Activated naive CD4-positive, alpha-beta T cell treated with anti-CD3 and anti-CD28 coated beads, Interleukin-2, amount 50 U/mL, for 16 hours (primary cell): ENCODE results near the gene C16orf54.
"Not testable (repeated sequence)": the region's sequence is repeated elsewhere in the genome, so short reads cannot be mapped to it uniquely, and the experiment has no call there.

Source experiments
- DNase-seq: peaks from one replicate; pipeline ENCODE4 v3.0.0-alpha.2; 2020

The C16orf54 gene, protein sequence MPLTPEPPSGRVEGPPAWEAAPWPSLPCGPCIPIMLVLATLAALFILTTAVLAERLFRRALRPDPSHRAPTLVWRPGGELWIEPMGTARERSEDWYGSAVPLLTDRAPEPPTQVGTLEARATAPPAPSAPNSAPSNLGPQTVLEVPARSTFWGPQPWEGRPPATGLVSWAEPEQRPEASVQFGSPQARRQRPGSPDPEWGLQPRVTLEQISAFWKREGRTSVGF

DNA sequence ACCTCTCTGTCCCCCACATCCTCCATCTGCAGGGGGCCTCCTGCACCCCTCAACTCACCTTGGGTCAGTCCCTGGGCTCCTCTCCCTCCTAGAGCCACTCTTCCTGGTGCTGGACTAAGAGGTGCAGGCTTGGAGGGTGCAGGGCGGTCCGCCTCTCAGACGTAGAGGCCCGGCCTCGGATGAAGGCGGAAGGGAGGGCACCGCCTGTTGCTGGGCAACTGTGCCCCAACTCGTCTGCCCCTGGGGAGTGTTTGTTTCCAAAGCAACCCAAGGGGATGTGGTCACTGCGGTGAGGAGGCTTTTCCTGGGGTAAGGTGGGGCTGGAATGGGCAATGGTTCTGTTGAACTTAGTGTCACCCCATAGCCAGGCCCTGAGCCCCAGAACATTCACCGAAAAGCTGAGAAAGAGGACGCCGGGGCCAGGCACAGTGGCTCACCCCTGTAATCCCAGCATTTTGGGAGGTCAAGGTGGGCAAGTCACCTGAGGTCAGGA, at the start of gene C16orf54:
C16orf54 (minus strand) TSS at position 138 of the 493 bp plus-strand sequence. CDS start 1,039 bp downstream, outside the sequence.
- DNase-seq, result peak; percentile 62

- DNase-seq, result no peak
Observed at GRCh38 chr16:29794231-29794710, 48.5 kb upstream of the C16orf54 start.

- DNase-seq, result not testable (repeated sequence)
Observed at GRCh38 chr16:29793153-29793552, 47.4 kb upstream of the C16orf54 start.

GRCh38 chr16:29791845-29792807, 46.3 kb upstream of the C16orf54 start:
- no peak for DNase-seq

- no peak for DNase-seq
Observed at GRCh38 chr16:29790949-29791844, 45.4 kb upstream of the C16orf54 start.

- peak; percentile 100 for DNase-seq
Observed at GRCh38 chr16:29790183-29790948, 44.6 kb upstream of the C16orf54 start, which contains the start of gene KIF22. TSS of gene KIF22 (plus strand) at chr16:29790751. CDS start at chr16:29790760, 9 bp downstream.

DNA sequence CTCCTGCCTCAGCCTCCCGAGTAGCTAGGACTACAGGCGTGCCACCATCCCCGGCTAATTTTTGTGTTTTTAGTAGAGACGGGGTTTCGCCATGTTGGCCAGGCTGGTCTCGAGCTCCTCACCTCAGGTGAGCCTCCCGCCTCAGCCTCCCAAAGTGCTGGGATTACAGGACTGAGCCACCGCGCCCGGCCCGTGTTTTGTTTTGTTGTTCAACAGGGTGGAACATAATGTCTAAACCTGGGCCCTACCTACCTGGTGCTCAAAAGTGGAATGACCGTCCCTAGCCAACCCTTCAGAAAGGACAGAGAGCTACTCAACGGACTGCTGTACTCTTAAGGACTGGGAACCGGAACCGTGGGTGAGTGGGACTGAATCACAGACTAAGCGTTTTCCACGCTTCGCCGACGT, 44.0 kb upstream of the C16orf54 start:
- no peak for DNase-seq

DNA sequence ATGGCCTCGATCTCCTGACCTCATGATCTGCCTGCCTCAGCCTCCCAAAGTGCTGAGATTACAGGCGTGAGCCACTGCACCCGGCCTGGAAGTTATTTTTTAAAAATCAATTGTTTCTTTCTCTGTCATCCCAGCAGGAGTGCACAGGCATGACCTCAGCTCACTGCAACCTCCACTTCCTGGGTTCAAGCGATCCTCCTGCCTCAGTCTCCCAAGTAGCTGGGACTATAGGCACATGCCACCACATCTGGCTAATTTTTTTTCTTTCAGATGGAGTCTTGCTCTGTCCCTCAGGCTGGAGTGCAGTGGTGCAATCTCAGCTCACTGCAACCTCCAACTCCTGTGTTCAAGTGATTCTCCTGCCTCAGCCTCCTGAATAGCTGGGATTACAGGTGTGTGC, 41.4 kb upstream of the C16orf54 start:
- DNase-seq, result not testable (repeated sequence)

DNA sequence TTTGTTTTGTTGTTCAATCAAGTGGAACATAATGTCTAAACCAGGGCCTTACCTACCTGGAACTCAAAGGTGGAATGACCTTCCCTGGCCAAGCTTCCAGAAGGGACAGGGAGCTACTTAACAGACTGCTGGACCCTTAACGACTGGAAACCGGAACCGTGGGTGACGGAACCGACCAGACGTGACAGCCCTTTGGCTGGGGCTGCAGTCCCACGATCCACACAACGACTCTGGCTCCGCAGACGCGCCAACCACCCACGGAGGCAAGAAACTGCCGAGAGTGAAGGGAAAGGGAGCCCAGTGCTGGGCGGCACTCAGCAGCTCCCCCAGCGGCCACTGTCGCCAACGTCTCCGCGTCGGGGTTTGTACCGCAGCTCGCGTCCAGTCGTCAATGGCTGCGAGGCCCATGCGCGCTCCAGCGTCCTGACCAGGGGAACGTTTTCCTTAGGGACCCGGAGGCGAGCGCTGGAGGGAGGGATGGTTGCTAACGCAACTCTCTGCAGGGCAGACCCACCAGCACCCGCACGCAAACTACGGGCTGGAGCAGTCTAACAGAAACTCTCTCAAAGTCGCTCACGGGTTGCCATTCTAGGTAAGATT, 39.2 kb upstream of the C16orf54 start:
- peak; percentile 76 for DNase-seq

DNA sequence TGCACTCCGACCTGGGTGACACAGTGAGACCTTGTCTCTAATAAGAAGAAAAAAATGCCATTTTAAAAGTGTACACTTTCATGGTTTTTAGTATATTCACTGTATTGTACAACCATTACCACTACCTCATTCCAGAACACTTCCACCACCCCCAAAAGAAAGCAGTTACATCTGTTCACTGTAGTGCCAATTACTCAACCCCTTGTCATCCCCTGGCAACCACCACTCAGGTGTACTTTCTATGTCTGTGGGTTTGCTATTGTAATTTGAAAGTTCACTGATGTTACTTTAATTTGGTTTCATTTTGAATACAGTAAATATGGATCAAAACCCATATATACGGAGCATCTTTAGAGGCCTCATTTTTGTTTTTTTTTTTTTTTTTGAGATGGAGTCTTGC, 38.4 kb upstream of the C16orf54 start:
- peak; percentile 50 for DNase-seq

DNA sequence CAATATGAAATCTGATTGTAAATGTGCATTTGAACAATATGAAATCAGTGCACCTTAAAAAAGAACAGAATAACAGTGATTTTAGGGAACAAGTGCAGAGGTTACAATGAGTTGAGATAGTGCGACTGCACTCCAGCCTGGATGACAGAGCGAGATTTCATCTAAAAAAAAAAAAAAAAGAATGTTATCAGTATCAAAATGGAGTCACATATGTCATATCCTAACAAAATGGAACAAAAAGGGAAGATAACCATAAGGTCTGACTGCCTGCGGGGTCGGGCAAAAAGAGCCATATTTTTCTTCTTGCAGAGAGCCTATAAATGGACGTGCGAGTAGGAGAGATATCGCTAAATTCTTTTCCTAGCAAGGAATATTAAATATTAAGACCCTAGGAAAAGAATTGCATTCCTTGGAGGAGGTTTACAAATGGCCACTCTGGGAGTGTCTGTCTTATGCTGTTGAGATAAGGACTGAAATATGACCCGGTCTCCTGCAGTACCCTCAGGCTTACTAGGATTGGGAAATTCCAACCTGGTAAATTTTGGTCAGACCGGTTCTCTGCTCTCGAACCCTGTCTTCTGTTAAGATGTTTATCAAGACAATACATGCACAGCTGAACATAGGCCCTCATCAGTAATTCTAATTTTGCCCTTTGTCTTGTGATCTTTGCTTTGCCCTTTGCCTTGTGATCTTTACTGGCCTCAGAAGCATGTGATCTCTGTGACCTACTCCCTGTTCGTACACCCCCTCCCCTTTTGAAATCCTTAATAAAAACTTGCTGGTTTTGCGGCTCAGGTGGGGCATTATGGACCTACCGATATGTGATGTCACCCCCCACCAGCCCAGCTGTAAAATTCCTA, 37.5 kb upstream of the C16orf54 start:
- DNase-seq, result not testable (repeated sequence)

DNA sequence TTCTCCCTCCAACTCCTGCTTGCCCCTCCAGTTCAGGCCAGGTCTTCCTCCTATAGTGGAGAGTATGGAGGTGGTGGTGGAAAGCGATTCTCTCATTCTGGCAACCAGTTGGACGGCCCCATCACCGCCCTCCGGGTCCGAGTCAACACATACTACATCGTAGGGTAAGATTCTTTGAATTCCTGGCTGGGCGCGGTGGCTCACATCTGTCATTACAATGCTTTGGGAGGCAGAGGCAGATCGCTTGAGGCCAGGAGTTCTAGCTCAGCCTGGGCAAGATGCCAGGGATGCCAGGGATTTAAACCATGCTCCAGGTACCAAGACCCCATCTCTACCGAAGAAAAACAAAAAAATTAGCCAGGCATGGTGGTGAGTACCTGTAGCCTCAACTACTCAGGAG, 33.7 kb upstream of the C16orf54 start:
- no peak for DNase-seq

DNA sequence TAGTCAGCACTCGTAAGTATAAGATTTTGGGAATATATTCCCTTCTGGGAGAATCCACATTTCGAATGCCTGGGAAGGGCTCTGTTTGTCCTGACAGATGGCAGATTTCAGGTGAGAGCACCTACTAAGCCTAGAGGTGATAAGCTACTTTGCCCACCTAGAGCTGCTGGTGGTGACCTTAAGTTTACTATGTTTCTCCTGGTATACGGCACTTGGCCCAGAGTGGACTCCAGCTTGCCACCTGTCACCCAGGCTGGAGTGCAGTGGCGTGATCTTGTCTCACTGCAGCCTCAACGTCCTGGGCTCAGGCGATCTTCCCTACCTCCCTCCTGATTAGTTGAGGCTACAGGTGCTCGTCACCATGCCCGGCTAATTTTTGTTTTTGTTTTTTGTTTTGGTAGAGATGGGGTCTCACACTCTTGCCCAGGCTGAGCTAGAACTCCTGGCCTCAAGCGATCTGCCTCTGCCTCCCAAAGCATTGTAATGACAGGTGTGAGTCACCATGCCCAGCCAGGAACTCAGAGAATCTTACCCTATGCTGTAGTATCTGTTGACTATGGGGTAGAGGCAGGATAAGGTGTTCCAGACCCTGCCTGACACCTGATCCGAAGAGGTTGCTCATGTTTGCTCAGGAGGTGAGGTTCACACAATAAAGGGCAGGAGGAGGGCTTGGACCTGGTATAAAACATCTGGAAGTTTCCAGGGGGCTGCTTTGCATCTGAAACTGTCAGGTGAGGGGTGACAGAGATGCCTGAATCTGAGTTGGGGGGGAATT, 32.0 kb upstream of the C16orf54 start, which contains the start of gene ZG16:
ZG16 (plus strand) TSS at position 681 of the 775 bp plus-strand sequence. CDS start 1,011 bp downstream, outside the sequence.
- no peak for DNase-seq

DNA sequence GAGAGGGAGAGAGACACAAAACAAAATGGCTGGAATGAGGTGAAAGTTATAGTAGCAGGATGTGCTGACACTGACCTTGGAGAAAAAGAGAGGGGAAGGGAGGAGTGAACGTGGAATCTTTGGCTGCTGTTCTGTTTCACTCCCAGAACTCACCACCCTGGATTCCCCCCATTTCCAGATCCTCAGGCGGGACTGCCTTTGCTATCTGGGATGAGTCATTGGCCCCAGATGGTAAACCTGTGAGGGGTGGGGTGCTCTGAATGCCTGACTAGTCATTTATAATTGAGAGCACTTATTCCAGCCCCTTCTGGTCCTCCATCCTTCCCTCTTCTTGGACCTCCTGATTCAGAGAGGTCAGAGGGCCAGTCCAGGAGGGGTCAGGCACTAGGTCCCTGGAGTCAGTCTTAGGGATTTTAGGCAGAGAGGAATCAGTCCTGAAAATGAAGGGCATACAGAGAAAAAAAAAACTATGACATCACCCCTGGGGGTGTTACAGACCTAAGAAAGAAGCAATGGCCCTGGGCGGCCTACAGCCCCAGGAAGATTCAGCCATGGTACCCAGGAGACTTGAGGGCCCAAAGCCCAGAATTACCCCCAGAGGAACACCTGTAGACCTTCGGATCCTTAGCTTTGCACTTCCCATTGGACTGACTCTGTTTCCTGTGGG, 30.1 kb upstream of the C16orf54 start:
- DNase-seq, result no peak

DNA sequence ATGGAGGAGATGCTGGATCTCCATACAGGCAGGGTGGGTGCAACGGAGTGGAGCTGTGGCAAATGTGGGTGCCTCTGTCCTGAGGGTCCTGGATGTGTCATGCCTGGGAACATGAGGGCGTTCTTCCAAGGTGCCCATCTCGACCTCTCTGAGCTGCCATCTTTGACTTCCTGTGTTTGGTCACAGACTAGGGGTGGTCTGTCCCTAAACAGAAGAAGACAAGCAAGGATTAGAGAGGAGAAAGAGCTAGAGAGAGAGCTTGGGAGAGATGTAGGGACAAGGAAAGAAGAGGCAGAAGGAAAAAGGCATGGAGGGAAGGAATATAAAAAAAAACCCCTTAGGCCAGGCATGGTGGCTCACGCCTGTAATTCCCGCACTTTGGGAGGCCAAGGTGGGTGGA, 28.9 kb upstream of the C16orf54 start:
- no peak for DNase-seq

GRCh38 chr16:29772330-29772729, 26.5 kb upstream of the C16orf54 start:
- not testable (repeated sequence) for DNase-seq

GRCh38 chr16:29770250-29770929, 24.6 kb upstream of the C16orf54 start:
- no peak for DNase-seq

- DNase-seq, result no peak
Observed at GRCh38 chr16:29769507-29769906, 23.7 kb upstream of the C16orf54 start.
